HUES6 (cell line): Measurements from ENCODE around the gene METTL14.

Source experiments
- H3K27ac ChIP-seq: 2 replicates; pipeline ENCODE4 v1.7.0; 2013; ENCODE audit warnings: low read depth, mild to moderate bottlenecking, low read length, inconsistent platforms
- H3K27me3 ChIP-seq: 2 replicates; pipeline ENCODE4 v1.6.1; 2013; ENCODE audit warnings: low read length; ENCODE audit not compliant: control insufficient read depth, insufficient read depth
- H3K36me3 ChIP-seq: 2 replicates; pipeline ENCODE4 v1.6.1; 2013; ENCODE audit warnings: low read length; ENCODE audit not compliant: control insufficient read depth, insufficient read depth
- H3K4me1 ChIP-seq: 2 replicates; pipeline ENCODE4 v1.6.1; 2013; ENCODE audit warnings: low read length; ENCODE audit not compliant: control insufficient read depth, insufficient read depth
- H3K4me3 ChIP-seq: 2 replicates; pipeline ENCODE4 v1.5.1; 2013; ENCODE audit warnings: low read depth, low read length
- H3K9ac ChIP-seq: one replicate; pipeline ENCODE4 v1.6.1; 2013; ENCODE audit warnings: mild to moderate bottlenecking, low read length
- H3K9me3 ChIP-seq: 2 replicates; pipeline ENCODE4 v1.6.1; 2013; ENCODE audit warnings: low read depth, low read length; ENCODE audit not compliant: control insufficient read depth, insufficient read depth

Gene METTL14

GRCh38 chr4:118749347-118749988, 64.3 kb downstream of the METTL14 start:
- Histone ChIP-seq H3K27me3 (no peaks in the 10 kb centered on the region), H3K4me1 (no peaks in the 10 kb centered on the region), H3K36me3 (peaks cover 65% of the 10 kb centered on the region), H3K4me3 (no peak overlapping the region), H3K9ac (no peak overlapping the region), H3K27ac (no peak overlapping the region), H3K9me3 (no peaks in the 10 kb centered on the region)

DNA sequence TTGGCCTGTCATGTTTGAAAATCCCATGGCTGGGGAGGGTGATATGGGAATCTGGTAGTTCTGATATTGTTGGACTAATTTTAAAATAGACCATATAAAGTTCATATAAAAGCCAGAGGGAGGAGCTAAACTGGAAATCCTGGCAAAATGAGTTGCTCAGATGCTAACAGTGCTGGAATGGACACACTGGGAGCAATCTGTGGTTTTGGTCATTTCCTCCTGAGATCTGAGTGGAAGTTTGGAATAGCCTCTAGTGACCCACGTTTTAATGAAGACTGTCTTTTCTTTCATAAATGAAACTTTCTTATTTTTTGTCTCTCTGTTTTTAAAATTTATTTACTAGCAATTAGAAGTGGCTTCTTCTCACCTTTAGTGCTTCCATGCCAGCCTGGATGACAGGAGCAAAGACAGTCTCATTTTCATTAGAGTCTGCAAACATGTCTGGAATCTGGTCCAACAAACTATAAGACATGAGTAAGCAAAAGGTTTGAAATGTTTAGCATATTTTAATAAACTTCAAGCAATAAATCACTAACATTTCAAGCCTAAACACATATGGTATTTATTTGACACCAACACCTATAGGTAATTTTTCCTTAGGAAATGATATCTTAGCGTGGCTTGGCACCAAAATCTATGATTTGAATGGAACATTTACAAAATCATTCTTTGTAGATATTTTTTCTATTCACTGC, 66.6 kb downstream of the METTL14 start:
- Histone ChIP-seq H3K9ac (no peak overlapping the region), H3K4me3 (no peak overlapping the region), H3K27me3 (no peaks in the 10 kb centered on the region), H3K4me1 (no peaks in the 10 kb centered on the region; the same call in 1 of the 2 replicates), H3K9me3 (no peaks in the 10 kb centered on the region), H3K36me3 (peaks cover 66% of the 10 kb centered on the region), H3K27ac (no peak overlapping the region)

- Histone ChIP-seq H3K9ac (no peak overlapping the region), H3K27ac (no peak overlapping the region), H3K9me3 (no peaks in the 10 kb centered on the region), H3K4me1 (no peaks in the 10 kb centered on the region; the same call in 1 of the 2 replicates), H3K36me3 (peaks cover 71% of the 10 kb centered on the region), H3K27me3 (no peaks in the 10 kb centered on the region), H3K4me3 (no peak overlapping the region)
Observed at GRCh38 chr4:118752551-118752950, 67.4 kb downstream of the METTL14 start.

- no peaks in the 10 kb centered on the region; the same call in 1 of the 2 replicates for H3K4me1 ChIP-seq
- no peak overlapping the region for H3K27ac ChIP-seq
- H3K36me3 ChIP-seq = peaks cover 74% of the 10 kb centered on the region
Observed at GRCh38 chr4:118753096-118753495, 67.9 kb downstream of the METTL14 start.

DNA sequence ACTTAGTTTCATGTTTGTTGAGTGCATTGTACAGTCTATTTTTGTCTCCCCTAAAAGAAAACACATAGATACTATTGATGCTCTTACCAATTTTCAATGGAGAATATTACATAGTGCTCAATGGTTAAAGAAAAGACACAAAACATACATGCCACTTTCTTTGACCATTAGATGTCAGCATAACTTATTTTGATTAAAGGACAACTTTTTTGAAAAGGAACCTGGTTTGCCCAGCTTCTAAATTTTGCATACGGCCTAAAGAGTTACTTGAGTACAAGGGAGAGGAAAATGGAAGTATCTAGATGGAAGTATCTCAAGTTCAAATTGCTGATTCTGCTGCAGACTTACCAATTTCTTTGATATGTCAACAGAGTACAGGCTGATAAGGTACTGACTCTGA, 68.5 kb downstream of the METTL14 start:
- H3K4me3 ChIP-seq = no peak overlapping the region
- H3K9me3 ChIP-seq = no peaks in the 10 kb centered on the region
- peaks cover 71% of the 10 kb centered on the region for H3K36me3 ChIP-seq
- no peaks in the 10 kb centered on the region; the same call in 1 of the 2 replicates for H3K4me1 ChIP-seq
- H3K9ac ChIP-seq = no peak overlapping the region
- H3K27me3 ChIP-seq = no peaks in the 10 kb centered on the region
- no peak overlapping the region for H3K27ac ChIP-seq

More at GRCh38 chr4:118753096-118753495, 67.9 kb downstream of the METTL14 start:
- H3K4me3 ChIP-seq = no peak overlapping the region
- no peaks in the 10 kb centered on the region for H3K9me3 ChIP-seq
- H3K27me3 ChIP-seq = no peaks in the 10 kb centered on the region
- H3K9ac ChIP-seq = no peak overlapping the region

GRCh38 chr4:118754890-118755289, 69.7 kb downstream of the METTL14 start:
- no peaks in the 10 kb centered on the region for H3K27me3 ChIP-seq
- H3K9ac ChIP-seq = no peak overlapping the region
- H3K36me3 ChIP-seq = peaks cover 60% of the 10 kb centered on the region
- H3K4me3 ChIP-seq = no peak overlapping the region
- H3K4me1 ChIP-seq = no peaks in the 10 kb centered on the region; the same call in 1 of the 2 replicates
- H3K9me3 ChIP-seq = no peaks in the 10 kb centered on the region
- H3K27ac ChIP-seq = no peak overlapping the region

DNA sequence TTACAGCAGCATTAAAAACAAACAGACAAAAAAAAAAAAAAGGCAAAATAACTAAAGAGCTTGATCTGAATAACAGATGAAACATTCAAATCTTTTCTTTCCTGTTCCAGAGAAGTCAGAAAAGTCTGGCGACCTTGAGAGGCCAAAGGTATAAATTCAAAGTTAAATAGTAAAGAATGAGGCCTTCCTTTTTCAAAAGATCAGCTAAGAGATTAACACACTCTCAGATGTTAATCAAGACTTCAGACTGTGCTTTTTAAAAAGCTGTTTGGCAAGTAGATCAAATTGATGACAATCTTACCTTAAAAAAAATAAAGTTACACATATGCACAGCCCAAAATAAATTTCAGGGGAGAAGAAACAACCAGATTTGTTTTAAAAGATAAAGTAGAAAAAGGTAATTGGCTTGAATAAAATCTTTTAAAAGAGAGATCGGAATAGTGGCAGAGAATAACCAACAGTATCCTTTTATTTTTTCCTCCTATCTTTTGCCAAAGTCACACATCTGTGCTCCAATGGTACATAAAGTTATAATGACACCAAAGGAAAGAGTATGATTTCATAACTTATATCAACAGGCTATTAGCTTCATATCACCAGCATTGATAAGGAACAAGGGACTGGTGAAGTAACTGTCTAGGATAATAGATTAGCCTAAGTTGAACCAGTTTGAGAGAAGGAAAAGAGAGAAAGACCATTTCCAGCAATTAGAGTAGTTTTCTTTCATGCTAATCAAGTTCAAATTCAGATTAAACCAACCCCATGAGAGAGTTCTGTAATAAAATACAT, 70.4 kb downstream of the METTL14 start:
- H3K27me3 ChIP-seq = no peaks in the 10 kb centered on the region

DNA sequence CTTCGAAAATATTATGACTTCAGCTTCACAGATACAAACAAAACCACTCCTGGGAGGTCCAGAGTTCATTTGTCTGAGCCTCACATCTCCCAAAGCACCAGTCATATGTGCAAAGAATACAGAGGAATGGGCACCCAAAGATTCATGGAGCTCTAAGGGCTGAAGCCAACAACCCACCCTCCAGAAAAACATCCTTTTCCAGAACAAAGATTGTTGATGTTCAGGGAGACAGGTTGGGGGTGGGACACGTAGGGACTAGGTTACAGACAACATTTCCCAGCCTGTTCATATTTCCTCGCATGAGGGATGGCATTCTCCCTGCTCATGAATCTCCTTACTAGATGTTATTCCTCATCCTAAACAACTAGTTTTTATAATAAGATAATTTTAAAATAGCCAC, 71.2 kb downstream of the METTL14 start:
- Histone ChIP-seq H3K9ac (no peak overlapping the region), H3K27me3 (no peaks in the 10 kb centered on the region), H3K36me3 (peaks cover 57% of the 10 kb centered on the region), H3K27ac (no peak overlapping the region), H3K4me1 (no peaks in the 10 kb centered on the region; the same call in 1 of the 2 replicates), H3K9me3 (no peaks in the 10 kb centered on the region), H3K4me3 (no peak overlapping the region)

More for the DNA sequence above, 70.4 kb downstream of the METTL14 start:
- Histone ChIP-seq H3K4me3 (no peak overlapping the region), H3K4me1 (no peaks in the 10 kb centered on the region; the same call in 1 of the 2 replicates), H3K36me3 (peaks cover 58% of the 10 kb centered on the region), H3K9me3 (no peaks in the 10 kb centered on the region), H3K27ac (no peak overlapping the region), H3K9ac (no peak overlapping the region)

DNA sequence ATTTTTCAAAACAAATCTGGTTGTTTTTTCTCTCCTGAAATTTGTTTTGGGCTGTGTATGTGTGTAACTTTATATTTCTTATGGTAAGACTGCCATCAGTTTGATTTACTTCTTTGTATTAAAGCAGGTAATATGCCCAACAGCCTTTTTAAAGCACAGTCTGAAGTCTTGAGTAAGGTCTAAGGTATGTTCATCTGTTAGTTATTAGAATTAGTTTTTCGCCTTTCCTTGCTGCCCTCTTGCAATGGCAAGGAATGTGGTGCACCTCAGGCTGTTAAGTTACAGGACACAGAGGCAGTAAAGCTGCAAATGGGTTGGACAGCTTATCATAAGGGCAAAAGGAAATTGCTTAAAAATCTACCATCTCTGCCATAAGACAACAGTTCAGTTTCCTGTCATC, 71.8 kb downstream of the METTL14 start:
- H3K9ac ChIP-seq = no peak overlapping the region
- peaks cover 57% of the 10 kb centered on the region for H3K36me3 ChIP-seq
- no peak overlapping the region for H3K27ac ChIP-seq
- no peaks in the 10 kb centered on the region for H3K9me3 ChIP-seq
- no peaks in the 10 kb centered on the region for H3K27me3 ChIP-seq
- no peaks in the 10 kb centered on the region; the same call in 1 of the 2 replicates for H3K4me1 ChIP-seq
- no peak overlapping the region for H3K4me3 ChIP-seq

GRCh38 chr4:118757761-118758251, 72.6 kb downstream of the METTL14 start:
- Histone ChIP-seq H3K9ac (no peak overlapping the region), H3K4me3 (no peak overlapping the region), H3K27ac (no peak overlapping the region), H3K27me3 (no peaks in the 10 kb centered on the region), H3K4me1 (no peaks in the 10 kb centered on the region; the same call in 1 of the 2 replicates), H3K9me3 (no peaks in the 10 kb centered on the region), H3K36me3 (peaks cover 56% of the 10 kb centered on the region)
